ENCODE measurements around the gene MYBPC3.
A peak's percentile ranks its signal among the peaks of the same experiment; 100 is the strongest.

Gene MYBPC3

DNA sequence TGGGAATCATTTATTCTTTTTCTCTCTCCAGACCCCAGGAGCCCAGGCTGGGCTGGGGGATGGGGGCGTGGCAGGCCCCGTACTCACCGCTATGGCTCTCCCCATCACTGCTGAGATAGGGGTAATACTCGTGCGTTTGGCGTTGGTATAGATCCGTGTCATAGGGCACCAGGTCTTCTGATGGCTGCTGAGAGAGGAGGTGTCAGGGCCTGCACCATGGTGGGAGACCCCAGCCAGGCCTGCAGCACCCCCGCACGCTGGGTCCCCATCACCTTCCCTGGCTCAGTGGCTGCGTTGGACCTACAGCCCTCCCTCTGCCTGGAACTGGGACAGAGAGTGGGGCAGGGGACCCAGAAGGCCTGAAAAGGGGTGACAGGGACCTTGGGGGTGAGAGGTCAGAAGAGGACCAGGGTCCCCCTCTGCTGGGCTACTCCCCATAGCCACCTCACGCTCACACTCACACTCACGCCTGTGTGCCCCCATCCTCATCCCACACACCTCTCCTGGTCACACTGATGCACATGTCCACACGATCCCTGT, 23.1 kb upstream of the MYBPC3 start:
- H3K9me3 Mint-ChIP-seq (ENCODE audit: low read depth): no peaks in the 10 kb centered on the region
- peaks cover 5% of the 10 kb centered on the region for H3K4me1 Mint-ChIP-seq (ENCODE audit: low read depth)
- H3K27me3 Mint-ChIP-seq: no peaks in the 10 kb centered on the region
- no peaks in the 10 kb centered on the region for H3K36me3 Mint-ChIP-seq
- H3K4me3 Mint-ChIP-seq: no peak overlapping the region
- H3K27ac Mint-ChIP-seq: no peak overlapping the region

- Mint-ChIP-seq H3K36me3 (no peaks in the 10 kb centered on the region), H3K4me1 (ENCODE audit: low read depth) (peaks cover 5% of the 10 kb centered on the region), H3K27ac (no peak overlapping the region)
These were observed 22.5 kb upstream of the MYBPC3 start for GRCh38 chr11:47375020-47375419.

GRCh38 chr11:47374720-47375019, 22.2 kb upstream of the MYBPC3 start:
- Mint-ChIP-seq H3K4me1 (ENCODE audit: low read depth) (peaks cover 8% of the 10 kb centered on the region), H3K27me3 (no peaks in the 10 kb centered on the region), H3K36me3 (no peaks in the 10 kb centered on the region), H3K27ac (peak overlapping the region; percentile 64), H3K9me3 (ENCODE audit: low read depth) (no peaks in the 10 kb centered on the region), H3K4me3 (no peak overlapping the region)

More at GRCh38 chr11:47375020-47375419, 22.5 kb upstream of the MYBPC3 start:
- no peaks in the 10 kb centered on the region for H3K27me3 Mint-ChIP-seq
- H3K9me3 Mint-ChIP-seq (ENCODE audit: low read depth): no peaks in the 10 kb centered on the region
- no peak overlapping the region for H3K4me3 Mint-ChIP-seq

DNA sequence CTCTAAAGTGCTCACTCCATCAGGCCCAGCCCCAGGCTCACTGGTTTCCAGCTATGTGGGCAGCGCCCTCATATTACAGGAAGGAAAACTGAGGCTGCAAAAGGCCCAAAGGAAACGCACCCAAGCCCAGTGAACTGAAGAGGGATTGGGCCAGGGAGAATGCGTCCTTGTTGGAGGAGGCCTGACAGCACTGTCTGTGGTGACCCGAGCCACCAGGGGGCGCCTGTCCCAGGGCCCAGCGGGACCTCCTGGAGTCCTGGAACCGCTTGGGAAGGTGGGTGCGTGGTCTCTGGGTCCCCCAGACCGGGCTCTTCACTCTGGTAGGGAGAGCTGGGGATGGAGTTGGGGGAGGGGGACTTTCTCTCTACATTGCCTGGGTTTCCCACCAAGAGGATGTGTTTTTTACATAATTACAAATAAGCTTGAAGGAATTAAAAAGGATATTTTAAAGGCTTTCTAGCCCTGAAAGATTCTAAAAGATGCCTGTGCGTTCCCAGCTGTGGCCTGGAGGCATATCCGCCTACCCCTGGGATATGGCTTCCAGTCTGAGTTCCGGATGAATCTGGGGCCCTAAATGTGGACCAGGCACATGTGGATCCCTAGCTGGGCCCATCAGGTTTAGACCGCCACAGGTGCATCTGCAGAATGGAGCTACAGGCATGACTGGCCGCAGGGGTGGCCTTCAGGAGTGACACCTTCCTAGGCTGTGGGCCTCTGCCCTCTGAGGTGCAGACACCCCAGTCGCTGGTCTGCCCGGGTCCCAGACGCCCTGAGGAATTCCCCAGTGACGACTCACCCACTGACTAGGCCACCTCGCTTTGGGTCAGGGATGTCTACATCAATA, 21.6 kb upstream of the MYBPC3 start:
- peak overlapping the region; percentile 64 for H3K27ac Mint-ChIP-seq
- no peak overlapping the region for H3K4me3 Mint-ChIP-seq
- no peaks in the 10 kb centered on the region for H3K27me3 Mint-ChIP-seq
- H3K36me3 Mint-ChIP-seq: no peaks in the 10 kb centered on the region
- H3K4me1 Mint-ChIP-seq (ENCODE audit: low read depth): peaks cover 13% of the 10 kb centered on the region
- no peaks in the 10 kb centered on the region for H3K9me3 Mint-ChIP-seq (ENCODE audit: low read depth)

- Mint-ChIP-seq H3K27ac (no peak overlapping the region), H3K4me3 (no peak overlapping the region), H3K9me3 (ENCODE audit: low read depth) (no peaks in the 10 kb centered on the region), H3K36me3 (no peaks in the 10 kb centered on the region), H3K27me3 (no peaks in the 10 kb centered on the region), H3K4me1 (ENCODE audit: low read depth) (peaks cover 14% of the 10 kb centered on the region)
These were observed 19.9 kb upstream of the MYBPC3 start for GRCh38 chr11:47372422-47372821.

DNA sequence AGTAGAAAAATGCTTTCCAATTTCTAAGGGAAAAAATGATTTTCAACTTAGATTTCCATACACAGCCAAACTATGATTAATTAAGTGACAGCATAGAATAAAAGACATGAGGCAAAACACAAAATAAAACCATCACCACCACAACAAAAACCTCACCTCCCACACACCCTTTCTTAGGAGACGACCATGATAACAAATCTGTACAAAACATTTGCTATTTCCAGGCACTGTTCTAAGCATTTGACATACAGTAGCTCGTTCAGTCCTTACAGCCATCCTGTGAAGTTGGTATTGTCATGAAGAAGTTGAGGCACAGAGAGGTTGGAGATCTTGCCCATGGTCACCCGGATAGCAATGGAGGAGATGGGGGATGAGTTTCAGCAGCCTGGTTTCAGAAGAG, 17.2 kb upstream of the MYBPC3 start:
- Mint-ChIP-seq H3K27ac (peak overlapping the region; percentile 18), H3K9me3 (ENCODE audit: low read depth) (no peaks in the 10 kb centered on the region), H3K4me1 (ENCODE audit: low read depth) (peaks cover 14% of the 10 kb centered on the region), H3K36me3 (no peaks in the 10 kb centered on the region), H3K27me3 (no peaks in the 10 kb centered on the region), H3K4me3 (no peak overlapping the region)

GRCh38 chr11:47366020-47366490, 13.6 kb upstream of the MYBPC3 start:
- H3K27ac Mint-ChIP-seq: no peak overlapping the region
- no peaks in the 10 kb centered on the region for H3K36me3 Mint-ChIP-seq
- peaks cover 11% of the 10 kb centered on the region for H3K4me1 Mint-ChIP-seq (ENCODE audit: low read depth)
- H3K4me3 Mint-ChIP-seq: no peak overlapping the region
- H3K9me3 Mint-ChIP-seq (ENCODE audit: low read depth): no peaks in the 10 kb centered on the region
- no peaks in the 10 kb centered on the region for H3K27me3 Mint-ChIP-seq

DNA sequence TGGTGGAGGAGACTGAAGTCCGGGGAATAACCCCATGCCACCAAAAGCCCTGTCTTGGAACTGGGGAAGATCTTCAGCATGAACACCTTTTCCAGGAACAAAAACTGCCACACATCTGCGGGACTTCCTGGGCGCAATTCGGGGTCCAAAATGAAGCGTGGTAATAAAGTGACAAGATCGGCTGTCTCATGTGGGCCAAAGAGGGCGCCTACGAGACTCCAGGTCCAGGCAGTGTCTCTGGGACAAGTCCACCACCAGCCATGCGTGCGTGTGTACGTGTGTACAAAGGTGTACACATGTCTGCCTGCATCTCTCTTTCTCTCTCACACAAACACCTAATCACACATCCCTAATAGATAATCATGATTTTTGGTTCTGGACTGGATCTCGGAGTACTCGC, 8.9 kb upstream of the MYBPC3 start:
- no peak overlapping the region for H3K27ac Mint-ChIP-seq
- no peaks in the 10 kb centered on the region for H3K27me3 Mint-ChIP-seq
- H3K4me1 Mint-ChIP-seq (ENCODE audit: low read depth): peaks cover 10% of the 10 kb centered on the region
- H3K4me3 Mint-ChIP-seq: no peak overlapping the region
- H3K9me3 Mint-ChIP-seq (ENCODE audit: low read depth): no peaks in the 10 kb centered on the region
- no peaks in the 10 kb centered on the region for H3K36me3 Mint-ChIP-seq

DNA sequence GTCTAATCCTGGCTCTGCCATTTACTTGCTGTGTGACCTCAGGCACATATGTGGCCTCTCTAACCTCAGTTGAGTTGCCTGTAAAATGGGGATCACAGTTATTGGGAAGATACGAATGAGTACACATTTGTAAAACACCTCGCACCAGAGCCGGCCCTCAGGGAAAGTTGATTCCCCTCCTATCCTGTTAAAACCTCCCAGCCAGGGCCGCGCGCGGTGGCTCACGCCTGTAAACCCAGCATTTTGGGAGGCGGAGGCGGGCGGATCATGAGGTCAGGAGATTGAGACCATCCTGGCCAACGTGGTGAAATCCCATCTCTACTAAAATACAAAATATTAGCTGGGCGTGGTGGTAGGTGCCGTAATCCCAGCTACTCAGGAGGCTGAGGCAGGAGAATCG, 7.8 kb upstream of the MYBPC3 start:
- H3K27ac Mint-ChIP-seq: no peak overlapping the region

GRCh38 chr11:47359586-47359985, 7.1 kb upstream of the MYBPC3 start:
- Mint-ChIP-seq H3K27ac (no peak overlapping the region), H3K36me3 (no peaks in the 10 kb centered on the region), H3K4me1 (ENCODE audit: low read depth) (peaks cover 10% of the 10 kb centered on the region), H3K9me3 (ENCODE audit: low read depth) (no peaks in the 10 kb centered on the region), H3K27me3 (no peaks in the 10 kb centered on the region), H3K4me3 (no peak overlapping the region)

More for the DNA sequence above, 7.8 kb upstream of the MYBPC3 start:
- H3K4me1 Mint-ChIP-seq (ENCODE audit: low read depth): peaks cover 10% of the 10 kb centered on the region
- H3K9me3 Mint-ChIP-seq (ENCODE audit: low read depth): no peaks in the 10 kb centered on the region
- H3K4me3 Mint-ChIP-seq: no peak overlapping the region
- H3K36me3 Mint-ChIP-seq: no peaks in the 10 kb centered on the region
- no peaks in the 10 kb centered on the region for H3K27me3 Mint-ChIP-seq

- Mint-ChIP-seq H3K4me1 (ENCODE audit: low read depth) (peaks cover 10% of the 10 kb centered on the region), H3K4me3 (no peak overlapping the region), H3K36me3 (no peaks in the 10 kb centered on the region), H3K27ac (no peak overlapping the region), H3K27me3 (no peaks in the 10 kb centered on the region), H3K9me3 (ENCODE audit: low read depth) (no peaks in the 10 kb centered on the region)
These were observed 6.7 kb upstream of the MYBPC3 start for GRCh38 chr11:47359162-47359561.

GRCh38 chr11:47358731-47359051, 6.2 kb upstream of the MYBPC3 start:
- H3K36me3 Mint-ChIP-seq: no peaks in the 10 kb centered on the region
- H3K27me3 Mint-ChIP-seq: no peaks in the 10 kb centered on the region
- peaks cover 10% of the 10 kb centered on the region for H3K4me1 Mint-ChIP-seq (ENCODE audit: low read depth)
- H3K27ac Mint-ChIP-seq: no peak overlapping the region
- H3K4me3 Mint-ChIP-seq: no peak overlapping the region
- H3K9me3 Mint-ChIP-seq (ENCODE audit: low read depth): no peaks in the 10 kb centered on the region

DNA sequence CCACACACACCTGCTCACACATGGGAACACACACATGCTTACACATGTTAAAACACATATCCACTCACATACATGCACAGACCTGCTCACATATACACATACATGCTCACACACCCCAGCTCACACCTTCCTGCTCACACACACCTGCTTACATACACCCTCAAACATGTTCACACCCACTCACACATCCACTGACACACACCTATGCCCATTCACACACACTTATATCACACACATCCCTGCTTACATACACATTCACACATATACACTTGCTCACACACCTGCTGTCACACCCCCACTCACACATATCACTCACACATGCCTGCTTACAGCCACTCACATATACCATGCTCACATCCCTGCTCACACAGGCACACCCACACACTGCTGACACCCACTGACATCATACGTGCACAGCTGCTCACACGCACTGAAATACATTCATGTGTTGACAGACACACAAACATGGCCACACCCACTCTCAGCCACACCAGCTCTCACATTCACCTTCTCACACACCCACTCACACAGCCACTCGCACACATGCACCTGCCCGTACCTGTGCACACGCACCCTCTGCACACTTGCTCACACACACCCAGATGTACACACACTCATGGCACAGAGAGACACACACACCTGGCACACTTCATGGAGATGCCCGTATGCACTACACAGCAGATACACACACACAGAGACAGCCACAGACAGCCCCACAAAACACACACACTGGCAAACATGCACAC, 5.7 kb upstream of the MYBPC3 start:
- no peak overlapping the region for H3K4me3 Mint-ChIP-seq
- no peaks in the 10 kb centered on the region for H3K36me3 Mint-ChIP-seq
- H3K9me3 Mint-ChIP-seq (ENCODE audit: low read depth): no peaks in the 10 kb centered on the region
- no peaks in the 10 kb centered on the region for H3K27me3 Mint-ChIP-seq
- no peak overlapping the region for H3K27ac Mint-ChIP-seq
- H3K4me1 Mint-ChIP-seq (ENCODE audit: low read depth): peaks cover 10% of the 10 kb centered on the region

- Mint-ChIP-seq H3K27me3 (no peaks in the 10 kb centered on the region), H3K27ac (no peak overlapping the region), H3K4me3 (no peak overlapping the region), H3K9me3 (ENCODE audit: low read depth) (no peaks in the 10 kb centered on the region), H3K4me1 (ENCODE audit: low read depth) (peaks cover 10% of the 10 kb centered on the region), H3K36me3 (no peaks in the 10 kb centered on the region)
These were observed 4.5 kb upstream of the MYBPC3 start for GRCh38 chr11:47356998-47357329.

- no peaks in the 10 kb centered on the region for H3K36me3 Mint-ChIP-seq
- no peak overlapping the region for H3K27ac Mint-ChIP-seq
- H3K4me1 Mint-ChIP-seq (ENCODE audit: low read depth): peaks cover 10% of the 10 kb centered on the region
- H3K4me3 Mint-ChIP-seq: no peak overlapping the region
- no peaks in the 10 kb centered on the region for H3K9me3 Mint-ChIP-seq (ENCODE audit: low read depth)
- no peaks in the 10 kb centered on the region for H3K27me3 Mint-ChIP-seq
These were observed 3.9 kb upstream of the MYBPC3 start for GRCh38 chr11:47356129-47356997.
